ENCODE results near the gene TXNRD1.
"Not testable (repeated sequence)": the region's sequence is repeated elsewhere in the genome, so short reads cannot be mapped to it uniquely, and the experiment has no call there.

The TXNRD1 gene

DNA sequence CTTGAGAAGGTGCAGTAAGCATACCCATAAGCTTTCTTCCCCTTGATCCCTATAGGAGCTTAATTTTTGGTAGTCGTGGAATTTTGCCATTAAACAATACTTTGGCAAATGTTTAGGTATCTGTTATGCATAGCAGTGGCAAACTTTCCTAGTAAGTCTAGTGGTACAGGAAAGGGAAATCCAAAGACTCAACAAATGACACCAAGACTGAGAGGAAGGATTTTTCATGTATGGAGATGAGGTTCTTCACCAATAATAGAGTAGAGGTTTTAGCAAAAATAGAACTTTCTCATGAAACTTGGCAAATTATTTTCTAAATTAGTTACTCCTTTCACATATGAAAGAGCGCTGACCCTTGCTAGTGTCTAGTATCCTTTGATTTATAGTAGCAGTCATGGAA is 90.8 kb downstream of the TXNRD1 start:
- no peak for DNase-seq

DNA sequence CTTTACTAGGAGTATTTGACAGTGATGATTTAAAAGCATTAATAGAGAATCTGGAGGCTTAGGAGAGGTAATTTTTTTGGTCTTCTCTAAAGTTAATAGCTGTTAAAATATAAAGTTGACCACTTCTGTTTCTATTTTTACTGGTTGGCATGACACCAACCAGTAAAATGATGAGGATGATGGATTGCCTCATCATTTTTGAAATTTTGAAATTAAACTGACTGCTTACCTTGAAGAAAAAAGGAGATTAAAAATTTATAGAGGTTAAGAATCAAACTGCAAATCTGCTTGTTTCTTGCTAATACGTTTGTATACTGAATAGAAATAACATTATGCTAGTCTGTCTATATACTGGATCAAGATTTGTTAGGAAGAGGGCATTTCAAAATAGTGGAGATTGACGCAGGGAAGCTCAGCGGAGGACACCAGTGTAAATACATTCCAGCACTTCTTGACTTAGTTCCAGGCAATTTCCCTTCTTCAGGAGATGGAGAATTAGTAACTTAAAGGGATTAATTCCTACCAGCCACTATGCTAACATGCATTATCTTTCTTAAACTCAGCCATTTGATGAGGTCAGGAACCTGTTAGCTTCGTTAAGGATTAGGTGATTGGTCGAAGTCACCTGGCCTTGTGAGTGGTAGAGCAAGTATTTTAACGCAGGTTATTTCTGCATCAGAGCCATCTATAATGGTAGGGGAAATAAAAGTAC is 91.5 kb downstream of the TXNRD1 start:
- DNase-seq: no peak

DNA sequence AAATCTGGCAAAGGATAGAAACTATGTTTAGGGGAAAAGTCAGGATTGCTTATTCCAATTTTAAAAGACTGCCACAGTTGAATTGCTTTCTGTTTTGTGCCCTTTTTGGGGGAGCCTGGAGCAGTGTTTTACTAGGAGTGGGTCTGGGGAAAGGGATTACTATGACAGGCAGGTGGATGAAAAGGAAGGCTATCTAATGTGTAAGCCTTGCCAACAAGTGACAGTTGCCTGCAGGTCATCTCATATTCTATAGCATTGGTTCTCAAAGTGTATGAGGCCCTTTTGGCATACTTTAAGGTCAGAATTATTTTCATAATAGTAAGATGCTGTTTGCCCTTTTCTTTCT is 92.0 kb downstream of the TXNRD1 start:
- DNase-seq: no peak

DNA sequence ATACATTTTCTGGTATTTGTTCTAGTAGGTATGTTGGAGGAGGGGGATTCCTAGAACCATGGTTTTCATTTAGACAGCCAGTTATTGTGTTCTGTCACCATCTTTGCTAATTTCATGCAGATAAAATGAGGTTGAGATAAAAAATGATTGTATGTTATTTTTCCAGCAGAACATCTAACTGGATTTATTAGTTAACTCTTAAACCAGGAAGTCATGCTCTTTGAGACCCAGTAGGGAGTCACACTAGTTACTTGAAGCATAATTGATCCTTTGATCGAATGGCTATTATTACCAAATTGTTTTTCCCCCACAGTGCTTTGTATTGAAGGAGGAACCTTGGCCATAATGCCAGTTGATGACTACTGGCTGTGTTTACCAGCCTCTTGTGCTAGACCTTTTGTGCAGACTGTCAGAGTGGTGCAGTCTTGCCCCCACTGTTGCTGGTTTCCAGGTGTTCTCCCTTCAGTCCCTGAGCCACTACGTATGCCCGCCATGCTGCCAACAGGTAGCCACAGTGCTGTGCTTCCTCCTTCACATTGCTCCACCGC is 93.9 kb downstream of the TXNRD1 start:
- no peak for DNase-seq

DNA sequence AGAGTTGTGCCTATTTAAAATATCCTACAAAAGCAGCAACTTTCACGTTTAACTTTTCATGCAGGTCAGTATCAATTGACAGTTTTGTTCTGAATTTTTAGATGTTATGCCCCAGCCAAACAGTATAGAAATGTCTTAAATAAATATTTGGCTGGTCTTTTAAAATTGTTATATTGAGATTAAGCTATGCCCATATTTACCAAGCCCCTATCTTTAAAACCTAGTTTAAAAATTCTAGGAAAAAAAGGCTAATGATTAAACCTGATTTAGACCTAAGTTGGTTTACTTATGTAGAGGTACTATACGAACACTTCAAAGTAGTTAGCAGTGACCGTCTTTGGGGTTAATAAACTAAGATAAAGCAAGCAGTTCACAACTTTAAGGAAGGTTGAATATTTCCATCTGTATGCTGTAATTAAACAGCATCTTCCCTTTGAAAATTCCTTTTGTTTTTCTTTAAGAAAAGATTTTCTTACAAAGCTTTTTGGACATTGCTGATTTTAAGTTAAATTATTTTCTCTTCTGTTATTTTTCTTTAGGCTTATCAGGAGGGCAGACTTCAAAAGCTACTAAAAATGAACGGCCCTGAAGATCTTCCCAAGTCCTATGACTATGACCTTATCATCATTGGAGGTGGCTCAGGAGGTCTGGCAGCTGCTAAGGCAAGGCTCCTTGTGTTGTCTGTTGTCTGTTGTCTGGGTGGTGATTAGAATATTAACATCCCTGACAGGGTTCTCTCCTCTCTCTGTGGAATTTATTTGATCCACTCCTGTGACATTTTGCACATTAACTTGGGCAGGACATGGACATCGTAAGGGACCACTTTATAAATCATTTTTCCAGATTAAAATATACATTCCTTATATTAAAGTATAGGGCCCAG is 95.4 kb downstream of the TXNRD1 start:
- DNase-seq: no peak

DNA sequence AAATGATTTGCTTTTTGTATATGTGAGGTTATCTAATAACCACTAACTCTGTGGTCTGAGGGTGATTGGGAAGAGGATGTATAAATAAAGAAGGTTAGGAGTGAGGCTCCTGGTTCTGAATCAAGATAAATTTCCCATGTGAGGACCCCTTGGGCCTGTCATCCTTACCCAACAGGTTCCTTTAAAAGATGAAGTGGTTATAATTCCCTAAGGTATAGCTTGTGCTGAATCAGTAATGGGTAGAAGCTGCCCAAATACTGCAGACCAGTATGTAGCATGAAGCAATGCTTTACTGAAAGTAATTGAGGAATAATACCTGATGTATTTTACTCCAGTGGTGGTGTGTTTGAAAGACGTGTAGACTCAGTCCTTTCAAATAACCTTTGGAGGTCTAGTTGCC is 96.6 kb downstream of the TXNRD1 start:
- no peak for DNase-seq

DNA sequence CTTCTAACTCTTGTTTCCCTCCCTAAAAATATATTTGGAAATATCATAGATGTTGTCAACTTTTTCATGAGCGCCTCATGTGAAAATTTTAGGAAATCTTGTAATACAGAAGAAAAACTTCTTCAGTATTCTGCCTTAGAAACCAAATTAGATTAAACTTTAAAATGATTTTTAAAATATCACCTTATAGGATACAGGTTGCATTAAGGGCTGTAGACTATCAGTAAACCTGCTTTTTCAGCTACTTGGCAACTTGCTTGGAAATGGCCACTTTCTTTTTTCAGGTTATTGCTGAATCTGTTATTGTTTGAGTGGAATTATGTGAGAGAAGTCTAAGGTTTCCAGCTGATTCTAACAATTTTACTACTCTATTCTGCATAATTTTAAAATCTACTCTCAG is 97.1 kb downstream of the TXNRD1 start:
- DNase-seq: no peak

DNA sequence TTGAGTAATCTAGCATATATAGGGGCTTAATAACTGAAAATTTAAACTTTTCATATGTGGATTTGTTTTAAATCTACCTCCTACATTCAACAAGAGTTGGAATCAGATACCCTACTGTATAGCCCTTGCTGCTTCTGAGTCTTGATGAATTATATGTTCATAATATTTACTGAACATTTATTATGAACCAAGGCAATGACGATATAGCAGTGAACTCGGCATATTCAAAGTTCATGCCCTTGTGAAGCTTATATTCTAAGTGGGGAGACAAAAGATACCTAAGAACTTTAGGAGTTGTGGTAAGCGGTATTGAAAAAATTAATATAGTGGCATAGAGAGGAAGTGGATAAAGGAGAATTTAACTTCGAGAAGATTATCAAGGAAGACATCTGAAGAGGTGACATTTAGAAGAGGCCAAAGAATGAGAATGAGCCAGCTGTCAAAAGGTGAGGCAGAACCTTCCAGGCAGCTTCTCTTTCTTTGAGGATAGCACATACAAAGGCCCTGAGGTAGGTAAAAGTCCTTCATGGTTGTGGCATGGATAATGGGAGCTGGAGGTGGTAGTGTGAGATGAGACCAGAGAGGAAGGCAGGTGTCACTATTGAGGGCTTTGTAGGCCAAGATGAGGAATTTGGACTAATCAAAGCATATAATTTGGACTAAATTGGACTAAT is 98.1 kb downstream of the TXNRD1 start:
- no peak for DNase-seq

DNA sequence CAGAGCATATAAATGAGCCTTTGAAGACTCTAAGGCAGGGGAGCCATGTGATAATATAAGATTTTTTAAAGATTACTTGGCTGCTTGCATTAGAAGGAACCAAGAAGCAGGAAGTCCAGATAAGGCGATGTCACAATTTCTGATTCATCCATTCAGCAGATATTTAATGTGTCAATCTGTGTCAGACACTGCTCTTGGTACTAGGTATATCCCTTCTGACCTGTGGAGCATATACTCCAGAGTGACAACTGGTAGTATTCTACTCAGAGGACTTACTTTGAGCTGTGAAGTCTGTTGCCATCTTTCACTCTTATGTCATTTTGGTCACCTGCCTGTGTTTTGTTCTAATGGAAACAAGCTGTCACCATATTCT is 98.6 kb downstream of the TXNRD1 start:
- no peak for DNase-seq

DNA sequence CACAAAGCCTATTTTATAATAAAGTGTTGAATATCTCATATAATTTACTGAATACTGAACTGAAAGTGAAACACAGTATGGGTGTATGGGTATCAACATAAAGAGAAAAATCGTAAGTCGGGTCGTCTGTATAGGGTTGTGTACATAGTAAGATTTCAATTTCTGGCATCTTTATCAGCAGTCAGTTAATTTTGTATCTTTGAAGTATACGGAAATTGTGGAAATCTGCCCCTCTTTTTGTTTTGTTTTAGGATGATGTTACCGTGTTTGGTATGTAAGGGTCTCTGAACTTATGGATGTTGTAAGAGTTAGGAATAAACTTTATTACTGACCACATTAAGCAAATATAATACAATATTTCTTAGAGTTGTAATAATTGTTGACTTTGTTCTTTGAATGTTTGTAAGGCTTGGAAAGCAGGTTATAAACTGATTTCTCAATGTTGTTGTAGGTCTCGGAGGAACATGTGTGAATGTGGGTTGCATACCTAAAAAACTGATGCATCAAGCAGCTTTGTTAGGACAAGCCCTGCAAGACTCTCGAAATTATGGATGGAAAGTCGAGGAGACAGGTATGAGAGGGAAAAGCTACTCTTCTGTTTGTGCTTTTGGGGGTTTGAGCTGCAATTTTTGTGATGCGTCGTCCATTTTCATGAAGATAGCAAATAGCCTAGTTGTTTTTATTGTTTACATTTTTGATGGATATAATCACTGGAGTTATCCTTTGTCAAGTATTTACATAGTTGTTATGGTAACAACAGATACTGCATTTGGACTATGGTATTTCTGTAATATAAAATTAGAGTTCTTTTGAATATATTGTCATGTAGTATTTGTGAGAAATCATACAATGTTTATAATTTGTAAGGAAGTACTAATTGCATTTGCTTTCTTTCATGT is 100.0 kb downstream of the TXNRD1 start:
- DNase-seq: no peak

DNA sequence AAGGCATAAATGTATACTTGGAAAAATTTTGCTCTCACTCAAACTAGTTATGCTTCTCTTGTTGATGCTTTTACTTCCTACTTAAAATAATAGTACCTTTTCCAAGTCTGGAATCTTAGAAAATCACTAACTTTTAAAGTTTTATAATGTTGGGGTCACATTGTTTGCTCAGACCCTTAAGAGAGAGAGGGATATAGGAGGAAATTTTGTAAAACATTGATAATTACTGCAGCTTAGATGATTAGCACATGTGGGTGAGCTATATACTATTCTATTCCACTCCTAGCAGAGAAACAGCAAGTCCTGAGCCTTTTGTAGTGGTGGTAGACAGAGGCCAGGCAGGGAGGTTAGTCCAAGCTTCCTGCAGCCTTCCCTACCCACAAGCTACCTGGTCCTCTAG is 101.4 kb downstream of the TXNRD1 start:
- no peak for DNase-seq

DNA sequence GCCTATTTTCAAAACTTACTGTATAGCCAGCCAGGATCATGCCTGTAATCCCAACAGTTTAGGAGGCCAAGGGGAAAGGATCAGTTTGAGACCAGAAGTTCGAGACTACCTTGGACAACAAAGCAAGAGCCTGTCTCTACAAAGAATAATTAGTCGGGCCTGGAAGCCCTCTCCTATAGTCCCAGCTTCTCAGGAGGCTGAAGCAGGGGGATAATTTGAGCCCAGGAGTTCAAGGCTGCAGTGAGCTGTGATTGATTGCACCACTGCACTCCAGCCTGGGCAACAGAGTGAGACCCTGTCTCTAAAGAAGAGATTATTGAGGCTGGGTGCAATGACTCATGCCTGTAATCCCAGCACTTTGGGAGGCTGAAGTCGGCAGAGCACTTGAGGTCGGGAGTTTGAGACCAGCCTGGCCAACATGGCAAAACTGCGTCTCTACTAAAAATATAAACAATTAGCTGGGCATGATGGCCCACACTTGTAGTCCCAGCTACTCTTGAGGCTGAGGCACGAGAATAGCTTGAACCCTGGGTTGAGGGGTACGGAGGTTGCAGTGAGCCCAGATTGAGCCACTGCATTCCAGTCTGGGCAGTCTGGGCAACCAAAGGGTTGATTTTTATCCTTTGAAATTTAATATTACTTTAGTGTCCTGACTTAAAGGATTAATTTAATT is 102.1 kb downstream of the TXNRD1 start:
- no peak for DNase-seq

DNA sequence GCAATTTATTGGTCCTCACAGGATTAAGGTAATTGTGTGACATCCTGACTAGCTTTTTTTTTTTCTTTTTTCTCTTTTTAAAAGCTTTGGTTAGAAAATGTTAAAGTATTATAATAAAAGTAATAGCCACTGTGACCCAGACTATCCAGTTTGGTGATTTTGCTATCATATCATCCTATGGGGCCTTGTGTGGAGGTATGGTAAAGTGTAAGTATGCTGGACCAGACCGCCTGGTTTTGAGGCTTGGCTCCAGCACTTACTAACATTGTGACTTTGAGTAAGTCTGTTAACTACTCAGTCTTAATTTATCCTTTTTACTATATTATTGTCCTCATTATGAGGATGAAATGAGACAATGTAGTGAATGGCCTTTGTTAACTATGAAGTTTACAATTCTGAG is 103.4 kb downstream of the TXNRD1 start:
- DNase-seq: no peak

DNA sequence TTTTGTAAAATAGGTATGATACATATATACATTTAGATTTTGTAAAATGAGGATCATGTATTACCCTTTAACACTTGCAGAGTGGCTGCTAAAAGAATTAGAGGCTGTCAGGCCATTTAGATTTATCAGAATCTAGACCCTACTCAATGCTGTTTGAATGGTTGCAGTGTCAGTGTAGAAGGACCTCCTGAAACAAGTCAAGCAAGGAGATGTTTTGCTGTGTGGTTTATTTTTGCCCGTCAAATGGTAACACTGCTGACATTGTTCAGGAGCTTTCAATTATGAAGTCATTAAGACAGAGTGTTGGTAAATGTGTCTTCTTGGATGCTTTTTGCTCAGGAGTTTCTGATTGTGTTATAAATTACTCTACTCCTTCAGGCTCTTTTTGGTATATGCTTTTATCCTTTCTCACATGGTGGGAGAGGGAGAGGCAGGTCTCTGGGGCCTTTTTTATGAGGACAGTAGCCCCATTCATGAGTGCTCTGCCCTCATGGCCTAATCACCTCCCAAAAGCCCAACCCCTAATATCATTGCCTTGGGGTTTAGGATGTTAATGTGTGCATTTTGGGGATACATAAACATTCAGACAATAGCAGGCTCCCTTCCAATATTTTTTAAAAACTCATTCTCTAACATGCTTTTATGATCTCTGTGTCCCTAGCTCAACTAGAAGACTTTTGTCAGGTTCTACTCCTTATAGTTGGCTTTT is 104.5 kb downstream of the TXNRD1 start:
- DNase-seq: no peak

DNA sequence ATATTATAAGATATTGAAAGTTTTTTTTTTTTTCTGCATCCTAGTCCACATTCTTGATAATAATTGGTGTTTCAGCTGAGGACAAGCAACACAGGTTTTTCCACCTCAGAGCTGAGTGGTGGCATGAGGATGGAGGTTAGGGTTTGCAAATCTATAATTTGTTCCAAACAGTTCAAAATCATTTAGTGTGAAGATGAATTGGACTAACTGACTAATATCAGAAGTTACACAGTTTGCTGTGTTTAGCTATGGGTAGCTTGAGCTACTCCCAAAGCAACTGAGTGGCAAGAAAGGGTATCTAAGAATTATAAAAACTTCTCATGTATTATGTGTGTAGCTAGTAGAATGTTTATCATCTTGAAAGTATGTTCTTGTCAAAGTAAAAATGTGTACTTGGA is 105.0 kb downstream of the TXNRD1 start:
- DNase-seq: no peak

DNA sequence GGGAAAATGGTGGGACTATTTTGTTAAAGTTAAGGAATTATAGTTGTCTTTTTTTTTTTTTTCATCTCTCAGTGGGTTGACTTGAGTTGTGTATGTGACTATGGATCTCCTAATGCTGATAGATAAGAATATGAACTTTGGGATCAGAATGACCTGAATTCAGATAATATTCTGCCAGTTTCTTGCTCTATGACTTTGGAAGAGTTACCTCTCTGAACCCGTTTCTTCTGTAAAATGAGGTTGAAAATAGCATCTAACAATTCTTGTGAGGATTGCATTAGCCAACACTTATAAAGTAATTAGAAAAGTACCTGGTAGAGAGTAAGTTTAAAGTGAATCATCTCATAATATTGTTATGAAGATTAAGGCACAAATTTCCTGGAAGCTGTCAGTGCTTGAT is 106.4 kb downstream of the TXNRD1 start:
- no peak for DNase-seq

DNA sequence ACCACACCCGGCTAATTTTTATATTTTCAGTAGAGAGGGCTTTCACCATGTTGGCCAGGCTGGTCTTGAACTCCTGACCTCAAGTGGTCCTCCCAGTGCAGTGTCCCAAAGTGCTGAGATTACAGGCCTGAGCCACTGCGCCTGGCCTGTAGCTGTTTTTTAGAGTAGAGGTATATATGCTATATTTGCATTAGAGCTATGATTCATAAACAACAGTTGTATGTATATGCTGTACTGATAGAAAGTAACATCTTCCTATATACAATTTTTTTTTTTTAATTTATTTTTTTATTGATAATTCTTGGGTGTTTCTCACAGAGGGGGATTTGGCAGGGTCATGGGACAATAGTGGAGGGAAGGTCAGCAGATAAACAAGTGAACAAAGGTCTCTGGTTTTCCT is 107.0 kb downstream of the TXNRD1 start:
- DNase-seq: not testable (repeated sequence)

DNA sequence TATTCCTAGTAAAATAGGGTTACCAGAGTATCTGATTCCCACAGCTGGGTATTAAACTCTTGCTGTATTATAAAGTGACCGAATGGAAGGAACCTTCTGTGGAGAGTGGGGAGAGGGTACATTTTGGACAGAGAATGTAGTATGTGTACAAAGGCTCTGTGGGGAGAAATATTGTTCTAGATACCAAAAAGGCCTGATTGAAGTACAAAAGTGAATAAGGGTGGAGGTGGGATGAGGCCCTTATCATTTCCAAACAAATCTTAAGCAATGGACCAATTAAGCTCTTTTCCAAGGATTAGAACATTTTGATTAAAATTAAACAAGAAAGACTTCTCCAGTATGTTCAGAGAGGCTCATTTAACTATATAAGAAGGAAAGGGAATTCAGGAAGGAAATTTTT is 108.3 kb downstream of the TXNRD1 start:
- DNase-seq: no peak

DNA sequence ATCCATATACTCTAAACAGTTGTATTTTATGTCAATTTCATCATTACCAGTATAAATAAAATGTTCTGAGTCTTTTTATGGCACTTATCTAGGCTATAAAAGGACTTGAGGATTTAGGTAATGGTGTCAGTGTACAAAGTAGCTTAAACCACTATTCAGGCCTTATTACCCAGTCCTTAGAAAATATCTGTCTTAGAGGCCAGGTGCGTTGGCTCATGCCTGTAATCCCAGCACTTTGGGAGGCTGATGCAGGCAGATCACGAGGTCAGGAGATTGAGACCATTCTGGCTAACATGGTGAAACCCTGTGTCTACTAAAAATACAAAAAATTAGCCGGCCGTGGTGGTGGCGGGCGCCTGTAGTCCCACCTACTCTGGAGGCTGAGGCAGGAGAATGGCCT is 112.7 kb downstream of the TXNRD1 start:
- not testable (repeated sequence) for DNase-seq

DNA sequence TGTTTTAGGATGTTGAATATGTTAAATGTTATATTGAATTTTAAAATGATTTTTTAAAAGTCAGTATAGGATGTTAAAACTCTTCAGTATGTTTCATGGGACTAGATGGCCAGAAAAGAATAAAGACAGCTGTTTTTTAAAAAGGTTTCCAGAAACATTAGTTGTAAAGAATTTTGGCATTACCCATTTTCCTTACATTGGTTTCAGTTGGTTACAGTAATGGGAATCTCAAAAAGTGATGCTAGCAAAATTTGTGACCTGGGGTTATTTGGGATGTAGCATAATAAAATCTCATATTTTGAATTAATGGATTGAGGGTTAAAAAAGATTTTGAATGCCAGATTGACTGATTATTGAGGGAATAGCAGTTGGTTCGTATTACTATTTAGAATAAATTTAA is 113.2 kb downstream of the TXNRD1 start:
- no peak for DNase-seq

All from RPMI8226 (cell line).